ENCODE results near the gene MYOZ3. TPM values are rescaled to one million over a fixed set of nuclear protein-coding genes. Genes with fewer than 3 reads are reported as not detected.

The MYOZ3 gene
- total RNA-seq, 1 experiment from 2014 or later: 0.10 TPM

- ChIA-PET POLR2A (no interaction called here), CTCF (no interaction called here)
- intact Hi-C loops (cut with micrococcal nuclease): no loop called here
Measured at GRCh38 chr5:150670948-150671310, 9.9 kb downstream of the MYOZ3 start.

GRCh38 chr5:150671509-150672236 lies 10.6 kb downstream of the MYOZ3 start:
- H3K9me3 ChIP-seq (ENCODE audit: control insufficient read depth in 1 of 2, insufficient read depth in 1 of 2, low read depth in 1 of 2, low read length in 2 of 2): no peaks in the 10 kb centered on the region
- H3K36me3 ChIP-seq (ENCODE audit: control insufficient read depth in 1 of 2, insufficient read depth in 2 of 2, low read length in 2 of 2): no peaks in the 10 kb centered on the region
- H4K20me1 ChIP-seq (ENCODE audit: insufficient read depth): no peaks in the 10 kb centered on the region
- intact Hi-C loops (cut with micrococcal nuclease): no loop called here
- H3K4me1 ChIP-seq (ENCODE audit: control insufficient read depth in 1 of 2, insufficient read depth in 2 of 2, low read length in 2 of 2): peaks cover 0 to 12% of the 10 kb centered on the region in 2 experiments; a peak in 1 of 4 replicates
- H3K9ac ChIP-seq (ENCODE audit: low read length): no peak overlapping the region
- no peak overlapping the region for H2AFZ ChIP-seq (ENCODE audit: low read depth, low read length, poor library complexity, severe bottlenecking)
- POLR2A ChIA-PET: no interaction called here
- TF ChIP-seq FOSL1 (IDR thresholded peaks at IDR 0.05; ENCODE audit: low read depth): no peak
- TF ChIP-seq ZFX (IDR thresholded peaks at IDR 0.05): no peak
- TF ChIP-seq REST (IDR thresholded peaks at IDR 0.05; ENCODE audit: low read depth): no peak
- DNase-seq (ENCODE audit: low read depth, low spot score): no peak
- BruUV-seq (replicated peaks): no TSS peak
- H3K27ac ChIP-seq (ENCODE audit: low read depth, low read length): no peak overlapping the region
- no peak overlapping the region for H3K4me2 ChIP-seq (ENCODE audit: low read length)
- CTCF ChIA-PET: no interaction called here
- ATAC-seq: no peak
- H3K27me3 ChIP-seq (ENCODE audit: insufficient read depth, low read length): no peaks in the 10 kb centered on the region
- H3K4me3 ChIP-seq (replicated peaks in 1 of 2; ENCODE audit: low read depth in 1 of 2, low read length in 2 of 2): no peak overlapping the region
- RAD21 ChIA-PET (ENCODE audit: low non-redundant PET in 1 of 2, low total read pairs in 2 of 2, uncharacterized antibody in 2 of 2, unreplicated experiment in 2 of 2): no interaction called here
- no peaks in the 10 kb centered on the region for H3K9me2 ChIP-seq (ENCODE audit: insufficient read depth)
- no peaks in the 10 kb centered on the region for H3K79me2 ChIP-seq (ENCODE audit: insufficient read depth, low read length)

More at GRCh38 chr5:150670948-150671310, 9.9 kb downstream of the MYOZ3 start:
- BruUV-seq (replicated peaks): no TSS peak
- Histone ChIP-seq H3K9me2 (ENCODE audit: insufficient read depth) (no peaks in the 10 kb centered on the region), H3K4me3 (replicated peaks in 1 of 2; ENCODE audit: low read depth in 1 of 2, low read length in 2 of 2) (no peak overlapping the region), H3K9ac (ENCODE audit: low read length) (no peak overlapping the region), H4K20me1 (ENCODE audit: insufficient read depth) (no peaks in the 10 kb centered on the region), H3K36me3 (ENCODE audit: control insufficient read depth in 1 of 2, insufficient read depth in 2 of 2, low read length in 2 of 2) (no peaks in the 10 kb centered on the region), H3K4me1 (ENCODE audit: control insufficient read depth in 1 of 2, insufficient read depth in 2 of 2, low read length in 2 of 2) (peaks cover 0 to 12% of the 10 kb centered on the region in 2 experiments; a peak in 1 of 4 replicates), H3K4me2 (ENCODE audit: low read length) (no peak overlapping the region), H3K79me2 (ENCODE audit: insufficient read depth, low read length) (no peaks in the 10 kb centered on the region), H3K27ac (ENCODE audit: low read depth, low read length) (no peak overlapping the region), H3K9me3 (ENCODE audit: control insufficient read depth in 1 of 2, insufficient read depth in 1 of 2, low read depth in 1 of 2, low read length in 2 of 2) (no peaks in the 10 kb centered on the region), H2AFZ (ENCODE audit: low read depth, low read length, poor library complexity, severe bottlenecking) (no peak overlapping the region), H3K27me3 (ENCODE audit: insufficient read depth, low read length) (no peaks in the 10 kb centered on the region)
- DNase-seq (ENCODE audit: low read depth, low spot score): no peak
- no peak for ATAC-seq
- RAD21 ChIA-PET (ENCODE audit: low non-redundant PET in 1 of 2, low total read pairs in 2 of 2, uncharacterized antibody in 2 of 2, unreplicated experiment in 2 of 2): no interaction called here
- TF ChIP-seq ELF1 (IDR thresholded peaks at IDR 0.05; ENCODE audit: borderline replicate concordance, low read depth) (no peak), POLR2A (IDR thresholded peaks at IDR 0.05; ENCODE audit: borderline replicate concordance, extremely low read depth, insufficient read depth, insufficient read length) (no peak), ZNF274 (IDR thresholded peaks at IDR 0.05; ENCODE audit: low read depth, low read length) (no peak), JUND (IDR thresholded peaks at IDR 0.05) (no peak)

Measured in HCT116 (cell line).